Hippocampal formation (tissue), 2 donors: ENCODE data around the gene SYNJ2.
"Not testable (repeated sequence)": the region's sequence is repeated elsewhere in the genome, so short reads cannot be mapped to it uniquely, and the experiment has no call there.

ENCODE experiments used
- DNase-seq, 2 donors: peaks; one replicate each; lab custom pipeline; 2025; lab: John Stamatoyannopoulos, UW

SYNJ2 gene

DNA sequence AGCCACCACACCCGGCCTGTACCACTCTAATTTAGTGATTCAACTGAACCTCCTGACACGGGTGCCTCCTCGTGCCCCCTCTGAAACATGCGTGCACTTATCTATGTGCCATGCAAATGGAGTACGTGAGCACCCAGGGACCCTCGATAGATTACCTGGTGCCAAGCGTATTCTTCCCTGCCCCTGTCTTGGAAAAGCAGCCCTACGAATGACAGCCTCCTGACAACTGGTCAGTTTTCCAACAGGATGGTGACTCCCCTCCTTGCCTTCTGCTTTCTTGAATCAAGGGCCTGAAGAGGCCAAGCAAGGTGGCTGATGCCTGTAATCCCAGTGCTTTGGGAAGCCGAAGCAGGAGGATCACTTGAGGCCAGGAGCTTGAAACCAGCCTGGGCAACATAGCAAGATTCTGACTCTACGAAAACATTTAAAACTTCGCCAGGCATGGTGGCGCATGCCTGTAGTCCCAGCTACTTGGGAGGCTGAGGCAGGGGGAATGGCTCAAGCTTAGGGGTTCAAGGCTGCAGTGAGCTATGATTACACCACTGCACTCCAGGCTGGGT, 25.4 kb upstream of the SYNJ2 start:
- no peak for DNase-seq

DNA sequence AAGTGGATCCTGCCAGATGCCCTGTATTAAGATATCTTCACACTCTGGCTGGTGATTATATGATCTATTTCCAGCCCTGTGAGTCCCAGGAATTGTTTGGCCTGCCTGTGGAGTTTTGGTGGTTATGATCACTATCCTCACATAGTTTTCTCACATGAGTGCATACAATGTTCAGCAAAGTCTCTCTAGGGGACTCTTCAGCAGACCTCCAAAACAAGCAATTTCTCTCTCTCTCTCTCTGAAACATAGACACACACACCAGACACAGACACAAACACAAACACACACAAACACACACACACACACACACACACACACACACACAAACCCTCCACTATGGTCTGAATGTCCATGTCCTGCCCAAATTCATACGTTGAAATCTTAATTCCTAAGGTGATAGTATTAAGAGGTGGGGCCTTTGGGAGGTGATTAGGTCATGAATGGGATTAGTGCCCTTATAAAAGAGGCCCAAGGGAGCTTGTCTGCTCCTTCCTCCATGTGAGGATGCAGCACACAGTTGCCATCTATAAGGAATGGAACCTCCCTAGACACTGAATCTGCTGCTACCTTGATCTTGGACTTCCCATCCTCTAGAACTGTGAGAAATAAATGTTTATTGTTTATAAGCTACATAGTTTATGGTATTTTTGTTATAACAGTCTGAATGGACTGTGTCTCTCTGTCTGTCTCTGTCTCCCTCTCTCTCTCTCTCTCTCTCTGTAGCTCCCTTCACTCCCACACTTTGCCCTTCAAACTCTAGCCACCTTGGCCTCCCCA, 22.0 kb upstream of the SYNJ2 start:
- DNase-seq = no peak

DNA sequence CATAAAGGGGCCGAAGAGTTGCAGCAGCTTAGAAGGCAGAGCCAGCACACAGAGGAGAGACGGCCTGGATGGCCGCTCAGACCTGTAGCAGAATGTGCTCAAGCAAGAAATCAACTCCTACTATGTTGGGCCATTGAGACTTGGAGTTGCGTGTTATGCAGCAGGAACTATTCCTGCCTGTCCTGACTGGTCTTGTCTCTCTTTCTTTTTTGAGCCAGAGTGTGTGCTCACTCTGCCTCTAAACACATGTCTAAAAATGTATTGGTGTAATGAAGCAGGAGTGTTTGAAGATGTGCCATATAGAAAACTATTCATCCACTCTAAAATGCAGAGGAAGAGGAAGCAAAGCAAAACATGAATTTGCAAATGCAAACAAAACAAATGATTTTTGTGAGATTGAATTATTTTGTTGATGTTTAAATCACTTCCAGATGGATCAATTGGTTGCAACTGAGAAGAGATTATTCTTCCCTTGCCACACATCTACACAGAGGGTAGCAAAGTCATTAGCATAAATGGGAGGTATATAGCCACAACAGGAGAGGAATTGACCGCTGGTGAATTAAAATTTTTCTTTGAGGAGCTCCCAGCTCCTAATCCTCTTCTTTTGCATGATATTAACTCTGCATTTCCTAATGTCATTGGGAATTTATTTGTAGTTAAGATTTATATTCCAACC, 20.4 kb upstream of the SYNJ2 start:
- no peak for DNase-seq

DNA sequence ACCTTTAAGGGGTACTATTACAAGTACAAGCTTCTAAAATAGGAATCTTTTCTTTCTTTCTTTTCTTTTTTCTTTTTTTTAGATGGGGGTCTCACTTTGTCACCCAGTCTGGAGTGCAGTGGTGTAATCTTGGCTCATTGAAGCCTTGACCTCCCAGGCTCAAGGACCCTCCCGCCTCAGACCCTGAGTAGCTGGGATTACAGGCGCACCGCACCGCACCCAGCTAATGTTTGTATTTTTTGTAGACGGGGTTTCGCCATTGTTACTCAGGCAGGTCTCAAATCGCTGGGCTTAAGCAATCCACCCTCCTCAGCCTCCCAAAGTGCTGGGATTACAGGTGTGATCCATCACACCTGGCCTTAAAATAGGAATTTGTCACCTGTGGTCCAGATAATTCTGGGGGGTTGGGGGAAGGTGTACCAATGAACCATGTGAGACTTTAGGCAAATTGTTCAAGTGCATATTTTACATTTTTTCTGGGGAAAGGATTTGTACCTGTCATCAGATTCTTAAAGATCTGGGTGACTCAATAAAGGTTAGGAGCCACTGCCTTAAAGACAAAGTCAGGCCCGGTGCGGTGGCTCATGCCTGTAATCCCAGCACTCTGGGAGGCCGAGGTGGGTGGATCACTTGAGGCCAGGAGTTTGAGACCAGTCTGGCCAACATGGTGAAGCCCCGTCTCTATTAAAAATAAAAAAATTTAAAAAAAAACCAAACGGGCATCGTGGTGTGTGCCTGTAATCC, 19.7 kb upstream of the SYNJ2 start:
- DNase-seq = no peak

DNA sequence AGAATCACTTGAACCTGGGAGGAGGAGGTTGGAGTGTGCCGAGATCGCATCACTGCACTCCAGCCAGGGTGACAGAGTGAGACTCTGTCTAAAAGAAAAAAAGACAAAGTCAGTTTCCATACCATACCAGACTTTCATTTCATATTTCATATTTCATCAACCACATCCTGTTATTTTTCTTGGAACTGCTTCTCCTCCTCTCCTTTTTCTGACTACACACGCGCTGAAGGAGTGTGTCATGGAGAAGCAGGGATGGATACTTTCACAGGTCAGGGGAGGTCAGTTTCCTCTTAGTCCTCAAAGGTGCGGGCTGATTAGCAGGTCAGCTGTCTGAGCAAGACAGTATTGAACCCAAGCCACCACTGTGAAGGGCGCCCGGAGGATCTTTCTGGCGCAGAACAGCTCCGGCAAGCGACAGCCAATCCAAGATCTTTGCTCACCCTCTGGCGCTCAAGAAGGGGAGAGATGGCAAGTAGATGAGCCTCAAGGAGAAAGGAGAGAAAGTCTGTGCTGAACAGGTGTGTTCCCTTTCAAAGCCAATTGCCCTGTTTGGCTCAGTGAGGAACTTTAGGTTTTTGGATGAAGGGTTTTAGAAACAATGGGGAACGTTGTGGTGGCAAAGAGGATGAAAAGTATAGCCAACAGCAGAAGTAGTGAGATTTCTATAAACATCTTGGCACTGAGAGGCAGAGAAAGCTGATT, 18.9 kb upstream of the SYNJ2 start:
- DNase-seq = no peak

DNA sequence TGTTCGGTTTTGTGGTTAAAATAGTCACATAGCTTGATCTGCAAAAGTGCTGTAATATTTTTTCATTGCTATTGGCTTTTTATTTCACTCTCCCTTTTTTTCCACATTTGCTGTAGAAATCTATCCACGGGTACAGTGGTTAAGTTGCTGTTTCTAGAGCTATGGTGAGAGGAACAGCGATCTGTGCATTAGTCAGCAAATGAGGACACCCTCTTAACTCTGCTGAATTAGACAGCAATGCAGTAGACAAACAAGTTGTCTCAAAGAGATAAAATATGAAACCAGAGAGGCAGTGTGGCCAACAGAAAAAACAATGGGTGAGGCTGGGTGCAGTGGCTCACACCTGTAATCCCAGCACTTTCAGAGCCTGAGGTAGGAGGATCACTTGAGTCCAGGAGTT, 17.6 kb upstream of the SYNJ2 start:
- no peak for DNase-seq

DNA sequence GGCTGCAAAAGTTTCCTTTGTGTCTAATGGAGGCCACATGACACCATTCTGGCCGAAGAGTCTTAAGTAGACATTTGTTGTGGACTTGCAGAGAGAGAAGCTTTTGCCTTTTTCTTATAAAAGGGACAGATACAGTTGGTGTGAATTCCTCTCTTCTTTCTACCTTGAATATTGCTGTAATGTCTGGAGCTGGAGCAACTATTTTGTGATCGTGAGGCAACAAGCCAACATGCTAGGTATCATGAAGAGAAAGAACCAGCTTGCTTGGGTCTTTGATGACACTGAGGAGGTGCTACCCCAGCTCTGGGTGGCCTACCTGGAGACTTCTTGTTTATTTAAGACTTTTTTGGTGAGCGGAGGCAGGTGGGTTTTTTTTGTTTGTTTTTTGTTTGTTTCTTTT, 16.3 kb upstream of the SYNJ2 start:
- no peak for DNase-seq

DNA sequence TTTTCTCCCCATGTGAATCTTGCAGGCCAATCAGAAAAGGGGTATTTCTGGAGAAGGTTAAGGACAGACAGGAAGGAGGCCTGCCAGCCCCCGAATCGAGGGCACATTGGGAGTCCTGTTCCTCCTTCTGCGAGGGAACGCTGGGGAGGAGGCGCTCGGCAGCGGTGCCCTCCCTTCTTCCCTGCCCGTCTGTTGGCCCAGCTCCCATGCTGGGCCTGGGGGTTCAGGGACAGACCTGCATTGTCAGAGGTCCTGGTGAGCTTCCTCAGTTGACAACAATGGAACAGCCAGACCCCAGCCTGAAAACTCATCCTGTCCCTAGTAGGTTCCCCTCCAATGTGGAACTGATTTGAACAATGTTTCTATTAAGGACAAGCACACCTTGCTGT, 15.1 kb upstream of the SYNJ2 start:
- DNase-seq = no peak

DNA sequence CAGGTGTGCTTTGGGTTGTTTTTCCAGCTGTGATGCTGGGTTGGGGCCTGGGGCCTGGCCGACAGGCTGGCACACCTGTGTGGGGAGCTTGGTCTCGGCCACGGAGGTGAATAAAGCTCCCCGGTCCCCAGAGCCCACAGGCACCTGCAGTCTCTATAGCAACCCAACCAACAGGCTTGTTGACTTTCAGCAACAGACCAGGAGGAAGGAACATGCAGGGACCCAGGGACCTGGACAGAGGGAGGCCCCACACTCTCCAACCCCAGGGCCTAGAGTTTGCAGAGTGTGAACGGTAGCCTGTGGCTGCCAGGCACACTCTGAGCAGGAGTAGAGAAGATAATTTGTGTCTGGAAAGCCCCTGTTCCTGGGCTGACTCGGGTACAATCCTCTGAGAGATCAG, 14.6 kb upstream of the SYNJ2 start:
- no peak for DNase-seq

DNA sequence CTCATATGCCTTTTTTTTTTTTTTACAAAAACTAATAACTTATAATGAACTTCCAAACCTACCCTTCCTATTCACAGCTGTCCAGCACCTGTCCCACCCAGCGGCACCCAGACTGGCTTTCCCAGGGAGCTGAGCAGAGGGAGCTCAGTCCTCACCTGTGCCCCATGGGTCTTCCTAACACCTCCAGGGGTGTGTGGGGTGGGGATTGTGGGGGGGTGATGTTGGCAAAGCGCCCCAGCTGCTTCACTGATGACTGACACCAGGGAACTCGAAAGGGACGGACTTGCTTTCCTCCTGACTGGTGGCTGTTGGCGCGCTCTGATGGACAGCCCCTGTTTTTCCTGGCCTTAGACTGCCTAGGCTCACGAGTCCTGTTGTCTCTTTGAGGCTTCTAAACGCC, 14.2 kb upstream of the SYNJ2 start:
- no peak for DNase-seq

DNA sequence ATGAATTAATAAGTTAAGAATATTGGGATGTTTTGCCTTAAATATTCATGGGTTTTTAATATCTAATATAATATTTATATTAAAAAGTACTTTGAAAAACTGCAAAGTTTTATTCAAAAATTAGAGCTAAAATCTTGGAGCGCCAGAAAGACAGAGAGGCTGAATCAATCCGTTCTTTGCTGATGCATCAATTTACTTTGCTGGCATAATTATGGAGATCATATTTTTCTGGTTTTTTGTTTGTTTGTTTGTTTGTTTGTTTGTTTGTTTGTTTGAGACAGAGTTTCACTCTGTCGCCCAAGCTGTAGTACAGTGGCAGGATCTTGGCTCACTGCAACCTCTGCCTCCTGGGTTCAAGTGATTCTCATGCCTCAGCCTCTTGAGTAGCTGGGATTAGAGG, 9.5 kb upstream of the SYNJ2 start:
- DNase-seq = not testable (repeated sequence)

DNA sequence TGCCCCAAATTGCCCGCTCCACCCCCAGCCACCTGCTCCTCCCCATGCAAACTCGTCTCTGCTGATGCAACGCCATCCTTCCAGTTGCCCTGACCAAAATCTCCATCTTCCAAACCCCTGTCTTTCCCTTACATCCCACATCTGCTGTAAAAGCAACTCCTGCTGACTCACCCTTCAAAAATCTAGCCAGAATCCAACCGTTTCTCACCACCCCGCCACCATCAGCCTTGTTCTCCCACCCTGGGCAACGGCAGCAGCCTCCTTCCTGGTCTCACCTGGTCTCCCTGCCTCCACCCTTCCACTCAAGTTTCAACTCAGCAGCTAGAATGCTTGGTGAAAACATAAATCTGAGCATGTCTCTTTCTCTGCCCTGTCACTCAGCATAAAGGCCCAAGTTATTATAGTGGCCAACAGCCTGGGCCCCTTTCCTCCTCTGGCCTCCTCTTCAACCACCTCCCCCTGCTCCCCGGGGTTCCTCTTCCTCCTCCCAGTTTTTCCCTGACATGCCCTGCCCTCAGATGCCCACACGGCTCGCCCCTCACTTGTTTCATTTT, 7.2 kb upstream of the SYNJ2 start:
- no peak for DNase-seq

DNA sequence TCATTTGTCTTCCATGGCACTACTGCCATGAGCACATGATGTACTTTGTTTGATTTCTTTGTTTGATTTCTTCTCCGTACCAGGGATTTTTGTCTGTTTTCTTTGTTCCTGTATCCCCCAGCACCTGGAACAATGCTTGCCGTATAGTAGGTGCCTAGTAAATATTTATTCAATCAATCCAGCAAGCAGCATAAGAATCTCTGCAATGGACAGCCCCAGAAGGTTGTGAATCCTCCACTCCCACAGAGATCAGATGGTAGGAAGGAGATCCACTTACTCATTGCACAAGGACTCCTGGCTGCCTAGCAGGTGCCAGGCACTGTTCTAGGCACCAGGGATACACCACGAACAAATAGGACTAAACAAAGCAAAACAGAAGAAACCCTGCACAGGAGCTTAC, 6.7 kb upstream of the SYNJ2 start:
- DNase-seq = no peak

DNA sequence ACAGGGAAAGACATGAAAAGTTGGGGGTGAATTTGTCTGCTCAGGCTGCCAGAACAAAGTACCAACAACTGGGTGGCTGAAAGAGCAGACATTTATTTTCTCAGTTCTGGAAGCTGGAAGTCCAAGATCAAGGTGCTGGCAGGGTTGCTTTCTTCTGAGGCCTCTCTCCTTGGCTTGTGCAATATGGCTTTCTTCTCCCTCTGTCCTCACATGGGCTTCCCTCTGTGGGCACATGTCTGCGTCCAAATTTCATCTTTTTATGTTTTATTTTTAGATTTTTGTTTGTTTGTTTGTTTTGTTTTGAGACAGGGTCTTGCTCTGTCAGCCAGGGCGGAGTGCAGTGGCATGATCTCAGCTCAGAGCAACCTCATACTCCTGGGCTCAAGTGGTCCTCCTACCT, 6.2 kb upstream of the SYNJ2 start:
- DNase-seq = no peak

DNA sequence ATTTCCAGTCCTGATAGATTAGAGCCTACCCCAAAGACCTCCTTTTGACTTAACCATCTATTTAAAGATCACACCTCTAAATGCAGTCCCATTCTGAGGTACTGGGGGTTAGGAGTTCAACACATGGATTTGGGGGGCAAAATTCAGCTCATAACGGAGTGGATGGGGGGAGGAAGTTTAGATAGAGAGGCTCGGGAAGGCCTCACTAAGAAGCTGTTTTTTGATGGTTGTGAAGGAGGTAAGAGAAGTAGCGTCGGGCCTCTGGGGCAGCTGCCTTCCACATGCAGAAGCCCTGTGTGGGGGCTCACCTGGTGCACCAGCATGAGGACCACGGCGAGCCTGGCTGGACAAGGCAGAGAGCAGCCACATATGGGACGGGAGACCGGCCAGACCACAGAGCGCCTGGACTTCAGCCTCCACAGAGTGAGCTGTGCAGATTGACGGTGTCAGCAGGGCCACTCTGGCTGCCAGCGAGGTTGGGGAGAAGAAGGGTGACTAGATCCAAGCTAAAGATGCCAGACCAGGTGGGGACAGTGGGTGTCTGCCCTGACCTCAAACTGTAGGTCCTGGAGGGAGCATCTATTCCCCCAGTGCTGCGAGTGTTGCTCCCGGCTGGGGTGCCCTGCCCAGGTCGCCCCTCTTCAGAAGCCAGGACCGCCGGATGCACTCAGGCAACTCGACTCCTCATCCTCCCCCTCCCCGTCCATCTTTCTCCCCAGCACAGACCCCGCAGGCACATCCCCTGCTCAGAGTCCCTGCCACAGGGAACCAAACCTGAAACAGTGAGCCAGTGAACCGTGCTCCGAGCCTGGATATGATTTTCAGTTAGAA, 5.1 kb upstream of the SYNJ2 start:
- DNase-seq = no peak

DNA sequence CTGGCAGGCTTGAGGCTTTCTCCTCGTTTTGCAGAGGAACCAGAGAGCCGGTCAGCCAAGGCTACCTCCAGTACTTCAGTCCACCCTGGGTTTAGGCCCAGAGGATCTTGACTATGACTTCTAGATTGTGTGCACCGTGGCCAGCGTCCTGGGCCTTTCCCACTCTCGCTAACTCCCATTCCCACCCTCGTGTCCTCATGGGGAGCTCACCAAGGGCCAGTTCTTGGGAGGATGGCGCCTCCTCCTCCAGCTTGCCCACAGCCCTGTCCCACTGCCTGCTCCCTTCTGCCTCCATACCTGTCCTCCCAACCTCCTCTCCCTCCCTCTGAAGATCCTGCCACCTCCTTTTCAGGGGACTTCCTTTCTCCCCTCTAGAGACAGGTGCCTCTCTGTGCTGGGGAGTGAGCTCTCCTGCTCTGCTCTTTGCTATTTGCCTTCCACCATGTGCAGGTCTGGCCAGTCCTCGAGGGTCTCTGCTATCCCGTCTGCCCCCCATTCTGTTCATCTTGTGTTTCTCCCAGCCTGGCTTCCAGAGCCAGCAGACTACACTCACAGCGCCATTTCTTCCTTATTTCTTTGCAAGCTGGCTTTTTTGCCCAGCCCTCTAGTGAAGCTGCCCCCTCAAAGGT, 4.4 kb upstream of the SYNJ2 start:
- DNase-seq = no peak

DNA sequence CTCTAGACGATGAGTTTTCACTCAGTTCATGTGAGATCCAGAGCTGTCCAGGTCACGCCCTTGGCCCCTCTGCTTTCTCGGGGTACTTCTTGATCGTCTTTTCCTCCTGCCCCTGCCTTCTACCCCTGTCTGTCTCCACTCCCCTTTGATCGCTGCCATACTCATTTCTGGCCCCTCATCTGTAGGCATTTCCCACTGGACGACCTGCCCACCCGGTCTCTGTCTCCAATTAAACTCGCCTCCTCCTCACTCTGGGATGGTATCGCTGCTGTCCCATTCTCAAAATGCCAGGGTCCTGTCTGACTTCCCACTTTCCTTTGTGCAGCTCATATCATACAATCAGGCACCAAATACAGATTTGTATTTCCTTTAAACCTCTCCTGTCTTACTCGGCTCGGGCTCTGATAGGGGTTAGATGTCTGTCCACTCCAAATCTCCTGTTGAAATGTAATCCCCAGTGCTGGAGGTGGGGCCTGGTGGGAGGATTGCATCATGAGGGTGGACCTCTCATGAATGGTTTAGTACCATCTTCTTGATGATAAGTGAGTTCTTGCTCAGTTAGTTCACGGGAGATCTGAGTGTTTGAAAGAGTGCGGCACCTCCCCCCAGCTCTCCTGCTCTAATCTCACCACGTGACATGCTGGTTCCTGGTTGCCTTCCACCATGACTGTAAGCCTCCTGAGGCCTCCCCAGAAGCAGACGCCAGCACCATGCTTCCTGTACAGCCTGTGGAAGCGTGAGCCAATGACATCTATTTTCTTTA, 3.5 kb upstream of the SYNJ2 start:
- no peak for DNase-seq

DNA sequence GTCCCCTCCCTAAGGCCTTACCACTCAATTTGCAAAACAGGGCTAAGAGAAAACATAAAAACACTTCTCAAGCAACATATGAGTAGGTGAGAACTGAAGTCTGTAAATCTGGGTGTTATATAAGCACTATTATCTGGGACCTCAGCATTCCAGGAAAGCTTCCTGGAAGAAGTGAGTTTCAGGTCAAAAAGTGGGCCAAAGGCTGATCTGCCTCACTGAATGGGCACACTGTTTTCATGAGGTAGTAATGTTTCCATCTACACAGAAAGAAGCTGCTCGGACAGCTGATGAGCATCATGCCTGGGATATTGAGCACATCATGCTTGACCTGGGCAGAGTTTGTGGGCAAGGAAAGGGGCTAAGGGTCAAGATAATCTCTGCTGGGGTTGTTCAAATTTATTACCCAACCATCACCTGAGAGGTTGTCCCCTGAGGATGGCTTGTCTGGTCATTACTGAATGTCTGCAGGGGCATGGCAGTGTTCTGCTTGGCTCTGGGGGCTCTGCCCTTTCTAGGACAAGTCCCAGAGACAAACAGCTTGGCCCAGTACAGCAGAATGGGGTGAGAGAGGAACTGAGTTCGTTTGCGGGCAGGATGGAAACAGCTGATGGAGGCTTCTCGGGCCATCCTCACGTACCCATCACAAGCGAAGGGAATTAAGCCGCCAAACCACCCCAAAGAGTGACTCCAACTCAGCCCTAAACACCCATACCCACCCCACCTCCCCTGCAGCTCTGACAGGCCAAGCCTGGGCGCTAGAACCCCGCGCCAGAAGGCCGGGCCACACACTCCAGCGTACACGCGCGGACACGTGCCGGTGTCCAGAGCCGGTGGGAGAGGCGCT, 1.2 kb upstream of the SYNJ2 start:
- DNase-seq = no peak

DNA sequence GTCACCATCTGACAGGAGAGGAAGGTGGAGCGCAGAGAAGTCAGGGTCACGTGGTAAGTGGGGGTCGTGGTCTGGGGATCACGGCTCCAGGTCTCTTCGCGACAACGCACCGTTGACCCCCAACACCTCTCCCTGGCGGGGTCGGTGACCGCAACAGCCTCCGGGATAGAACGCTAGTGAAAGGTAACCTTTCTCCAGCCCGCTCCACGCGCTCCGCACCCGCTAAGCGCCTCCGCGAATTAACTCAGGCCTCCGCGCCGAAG, 600 bp upstream of the SYNJ2 start:
- no peak for DNase-seq
